HepG2 (cell line): ENCODE results near the gene ATXN7L3B. TPM values are rescaled to one million over a fixed set of nuclear protein-coding genes. Genes with fewer than 3 reads are reported as not detected.

Experiments used
- AGO2 ChIP-seq: fragments of 200-400 bp; formaldehyde crosslinking; optimal IDR thresholded peaks from 2 replicates; pipeline ENCODE3; 2017; ENCODE audit warnings: mild to moderate bottlenecking, low read depth, low read length, moderate library complexity
- ATAD3A ChIP-seq: sonication (generic); formaldehyde crosslinking; IDR thresholded peaks from 2 replicates; pipeline ENCODE4 v1.4.0; 2020; ENCODE audit warnings: missing genetic modification reagents
- ATRX ChIP-seq: sonication (generic); formaldehyde crosslinking; IDR thresholded peaks from 2 replicates; pipeline ENCODE4 v1.4.0; 2020; ENCODE audit warnings: missing genetic modification reagents, borderline replicate concordance
- CC2D1A ChIP-seq: sonication (generic); formaldehyde crosslinking; IDR thresholded peaks from 2 replicates; pipeline ENCODE4 v1.8.1; 2023; ENCODE audit warnings: mild to moderate bottlenecking, missing genetic modification reagents
- ETV6 ChIP-seq: sonication (generic); formaldehyde crosslinking; conservative IDR thresholded peaks from 2 replicates; pipeline ENCODE4 v1.4.0; 2020; ENCODE audit warnings: missing genetic modification reagents
- GPN1 ChIP-seq: sonication (generic); formaldehyde crosslinking; IDR thresholded peaks from 2 replicates; pipeline ENCODE4 v1.5.1; 2020; ENCODE audit warnings: missing genetic modification reagents, borderline replicate concordance
- KLF12 ChIP-seq: sonication (generic); formaldehyde crosslinking; IDR thresholded peaks from 2 replicates; pipeline ENCODE4 v1.4.0; 2020; ENCODE audit warnings: missing genetic modification reagents, borderline replicate concordance
- PAWR ChIP-seq: sonication (generic); formaldehyde crosslinking; IDR thresholded peaks from 2 replicates; pipeline ENCODE4 v1.4.0; 2020; ENCODE audit warnings: missing genetic modification reagents, mild to moderate bottlenecking, borderline replicate concordance
- PAX8 ChIP-seq: sonication (generic); formaldehyde crosslinking; IDR thresholded peaks from 2 replicates; pipeline ENCODE4 v1.8.0; 2022; ENCODE audit warnings: mild to moderate bottlenecking, missing genetic modification reagents, borderline replicate concordance
- POLR2G ChIP-seq: fragments of 200-400 bp; formaldehyde crosslinking; IDR thresholded peaks from 2 replicates; pipeline ENCODE4 v1.6.1; 2018; ENCODE audit warnings: mild to moderate bottlenecking, low read depth, low read length, moderate library complexity
- ZBTB38 ChIP-seq: sonication (generic); formaldehyde crosslinking; IDR thresholded peaks from 2 replicates; pipeline ENCODE4 v1.5.1; 2020; ENCODE audit warnings: mild to moderate bottlenecking, missing genetic modification reagents
- ZMYM4 ChIP-seq: sonication (generic); formaldehyde crosslinking; IDR thresholded peaks from 2 replicates; pipeline ENCODE4 v1.8.1; 2023; ENCODE audit warnings: mild to moderate bottlenecking, missing genetic modification reagents
- ZNF282 ChIP-seq: fragments of 450-650 bp; IDR thresholded peaks from 2 replicates; pipeline ENCODE4 v1.6.1; 2018; ENCODE audit not compliant: partially characterized antibody
- ZNF569 ChIP-seq: sonication (generic); formaldehyde crosslinking; IDR thresholded peaks from 2 replicates; pipeline ENCODE4 v1.5.0; 2020; ENCODE audit warnings: mild to moderate bottlenecking, missing genetic modification reagents, moderate library complexity, borderline replicate concordance
- ZNF724P ChIP-seq: sonication (generic); formaldehyde crosslinking; IDR thresholded peaks from 2 replicates; pipeline ENCODE4 v1.8.0; 2022; ENCODE audit warnings: missing genetic modification reagents, borderline replicate concordance
- polyA plus RNA-seq, 8 experiments: library from polyadenylated mRNA; depleted of rRNA in 3 of 8; stranded (reverse) in 7 of 8; unstranded in 1 of 8; fragments of >200 nt; fragmentation: Illumina TruSeq in 4 of 8; extraction: Trizol in 4 of 8; gene quantifications; 2 replicates each; pipeline versions ENCODE4 v1.2.1 to v1.2.3, GENCODE V29; 2011 to 2016; ENCODE audit warnings: low read depth in 4 of 8, missing spikeins in 1 of 8, mixed read lengths in 1 of 8; ENCODE audit not compliant: insufficient read depth in 1 of 8
- total RNA-seq, 5 experiments: library from RNA; depleted of rRNA; stranded (reverse); fragments of >200 nt; fragmentation: Illumina TruSeq; extraction: Trizol; gene quantifications; 2 replicates each; pipeline ENCODE4 v1.2.3, GENCODE V29; 2016; ENCODE audit warnings: low read depth in 1 of 5
- TF ChIP-seq, protein P1 (sequence below): IDR thresholded peaks from 2 replicates; pipeline ENCODE4 v1.6.1; 2016; ENCODE audit warnings: low read depth, missing genetic modification reagents, missing compliant biosample characterization
- TF ChIP-seq, protein P2 (sequence below): sonication (generic); formaldehyde crosslinking; IDR thresholded peaks from 2 replicates; pipeline ENCODE4 v1.4.0; 2020; ENCODE audit warnings: missing genetic modification reagents, borderline replicate concordance
- TF ChIP-seq, protein P3 (sequence below): sonication (generic); formaldehyde crosslinking; IDR thresholded peaks from 2 replicates; pipeline ENCODE4 v1.8.1; 2023; ENCODE audit warnings: missing genetic modification reagents, inconsistent platforms, borderline replicate concordance
- TF ChIP-seq, protein P4 (sequence below): sonication (generic); formaldehyde crosslinking; IDR thresholded peaks from 2 replicates; pipeline ENCODE4 v1.8.0; 2022; ENCODE audit warnings: mild to moderate bottlenecking, missing genetic modification reagents, moderate library complexity

The ATXN7L3B gene
- total and polyA plus RNA-seq, 2 of the 13 experiments (the other 11 are each of a cell fraction or from before 2014, with no cell fraction given), result 20.1 to 23.8 TPM

DNA sequence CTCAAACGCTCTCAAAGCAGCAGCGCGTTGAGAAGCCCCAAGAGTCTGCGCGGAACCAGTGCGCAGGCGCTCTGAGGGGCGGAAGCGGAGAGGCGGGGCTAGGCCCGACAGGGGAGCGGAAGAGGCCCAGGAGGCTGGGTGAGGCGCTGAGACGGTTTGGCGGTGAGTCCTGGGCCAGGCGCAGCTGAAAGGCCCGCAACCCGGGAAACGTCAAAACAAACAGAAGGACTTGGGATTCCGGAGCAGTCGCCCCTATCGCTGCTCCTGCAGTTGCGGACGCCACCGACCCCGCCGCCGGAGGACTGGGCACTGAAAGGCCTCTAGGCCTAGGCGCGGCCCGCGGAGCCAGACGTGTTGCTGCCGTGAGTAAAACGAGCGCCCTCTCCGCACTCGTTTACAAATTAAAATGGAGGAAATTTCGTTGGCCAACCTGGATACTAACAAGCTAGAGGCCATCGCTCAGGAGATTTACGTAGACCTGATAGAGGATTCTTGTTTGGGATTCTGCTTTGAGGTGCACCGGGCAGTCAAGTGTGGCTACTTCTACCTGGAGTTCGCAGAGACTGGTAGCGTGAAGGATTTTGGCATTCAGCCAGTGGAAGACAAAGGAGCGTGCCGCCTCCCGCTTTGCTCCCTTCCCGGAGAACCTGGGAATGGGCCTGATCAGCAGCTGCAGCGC lies at the start of gene ATXN7L3B (continued):
- TF ChIP-seq, protein P1, sequence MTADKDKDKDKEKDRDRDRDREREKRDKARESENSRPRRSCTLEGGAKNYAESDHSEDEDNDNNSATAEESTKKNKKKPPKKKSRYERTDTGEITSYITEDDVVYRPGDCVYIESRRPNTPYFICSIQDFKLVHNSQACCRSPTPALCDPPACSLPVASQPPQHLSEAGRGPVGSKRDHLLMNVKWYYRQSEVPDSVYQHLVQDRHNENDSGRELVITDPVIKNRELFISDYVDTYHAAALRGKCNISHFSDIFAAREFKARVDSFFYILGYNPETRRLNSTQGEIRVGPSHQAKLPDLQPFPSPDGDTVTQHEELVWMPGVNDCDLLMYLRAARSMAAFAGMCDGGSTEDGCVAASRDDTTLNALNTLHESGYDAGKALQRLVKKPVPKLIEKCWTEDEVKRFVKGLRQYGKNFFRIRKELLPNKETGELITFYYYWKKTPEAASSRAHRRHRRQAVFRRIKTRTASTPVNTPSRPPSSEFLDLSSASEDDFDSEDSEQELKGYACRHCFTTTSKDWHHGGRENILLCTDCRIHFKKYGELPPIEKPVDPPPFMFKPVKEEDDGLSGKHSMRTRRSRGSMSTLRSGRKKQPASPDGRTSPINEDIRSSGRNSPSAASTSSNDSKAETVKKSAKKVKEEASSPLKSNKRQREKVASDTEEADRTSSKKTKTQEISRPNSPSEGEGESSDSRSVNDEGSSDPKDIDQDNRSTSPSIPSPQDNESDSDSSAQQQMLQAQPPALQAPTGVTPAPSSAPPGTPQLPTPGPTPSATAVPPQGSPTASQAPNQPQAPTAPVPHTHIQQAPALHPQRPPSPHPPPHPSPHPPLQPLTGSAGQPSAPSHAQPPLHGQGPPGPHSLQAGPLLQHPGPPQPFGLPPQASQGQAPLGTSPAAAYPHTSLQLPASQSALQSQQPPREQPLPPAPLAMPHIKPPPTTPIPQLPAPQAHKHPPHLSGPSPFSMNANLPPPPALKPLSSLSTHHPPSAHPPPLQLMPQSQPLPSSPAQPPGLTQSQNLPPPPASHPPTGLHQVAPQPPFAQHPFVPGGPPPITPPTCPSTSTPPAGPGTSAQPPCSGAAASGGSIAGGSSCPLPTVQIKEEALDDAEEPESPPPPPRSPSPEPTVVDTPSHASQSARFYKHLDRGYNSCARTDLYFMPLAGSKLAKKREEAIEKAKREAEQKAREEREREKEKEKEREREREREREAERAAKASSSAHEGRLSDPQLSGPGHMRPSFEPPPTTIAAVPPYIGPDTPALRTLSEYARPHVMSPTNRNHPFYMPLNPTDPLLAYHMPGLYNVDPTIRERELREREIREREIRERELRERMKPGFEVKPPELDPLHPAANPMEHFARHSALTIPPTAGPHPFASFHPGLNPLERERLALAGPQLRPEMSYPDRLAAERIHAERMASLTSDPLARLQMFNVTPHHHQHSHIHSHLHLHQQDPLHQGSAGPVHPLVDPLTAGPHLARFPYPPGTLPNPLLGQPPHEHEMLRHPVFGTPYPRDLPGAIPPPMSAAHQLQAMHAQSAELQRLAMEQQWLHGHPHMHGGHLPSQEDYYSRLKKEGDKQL (CRISPR knock-in tag), result no peak
- TF ChIP-seq AGO2 (peak; percentile 57), POLR2G (peak; percentile 88), GPN1 (no peak), CC2D1A (CRISPR knock-in tag) (no peak), ATRX (no peak), PAWR (CRISPR knock-in tag) (no peak; the same call in 1 of the 2 replicates), ZMYM4 (peak; percentile 84), ZNF282 (no peak), ATAD3A (0 out of 2 replicates have a peak, but pooled peaks have one; percentile 43), KLF12 (CRISPR knock-in tag) (0 out of 2 replicates have a peak, but pooled peaks have one; percentile 30), ZNF569 (CRISPR knock-in tag) (no peak), ZBTB38 (CRISPR knock-in tag) (peak; percentile 52; the same call in 1 of the 2 replicates), PAX8 (no peak), ZNF724P (CRISPR knock-in tag) (no peak; the same call in 1 of the 2 replicates), ETV6 (CRISPR knock-in tag) (0 out of 2 replicates have a peak, but pooled peaks have one; percentile 34)
- TF ChIP-seq, protein P2, sequence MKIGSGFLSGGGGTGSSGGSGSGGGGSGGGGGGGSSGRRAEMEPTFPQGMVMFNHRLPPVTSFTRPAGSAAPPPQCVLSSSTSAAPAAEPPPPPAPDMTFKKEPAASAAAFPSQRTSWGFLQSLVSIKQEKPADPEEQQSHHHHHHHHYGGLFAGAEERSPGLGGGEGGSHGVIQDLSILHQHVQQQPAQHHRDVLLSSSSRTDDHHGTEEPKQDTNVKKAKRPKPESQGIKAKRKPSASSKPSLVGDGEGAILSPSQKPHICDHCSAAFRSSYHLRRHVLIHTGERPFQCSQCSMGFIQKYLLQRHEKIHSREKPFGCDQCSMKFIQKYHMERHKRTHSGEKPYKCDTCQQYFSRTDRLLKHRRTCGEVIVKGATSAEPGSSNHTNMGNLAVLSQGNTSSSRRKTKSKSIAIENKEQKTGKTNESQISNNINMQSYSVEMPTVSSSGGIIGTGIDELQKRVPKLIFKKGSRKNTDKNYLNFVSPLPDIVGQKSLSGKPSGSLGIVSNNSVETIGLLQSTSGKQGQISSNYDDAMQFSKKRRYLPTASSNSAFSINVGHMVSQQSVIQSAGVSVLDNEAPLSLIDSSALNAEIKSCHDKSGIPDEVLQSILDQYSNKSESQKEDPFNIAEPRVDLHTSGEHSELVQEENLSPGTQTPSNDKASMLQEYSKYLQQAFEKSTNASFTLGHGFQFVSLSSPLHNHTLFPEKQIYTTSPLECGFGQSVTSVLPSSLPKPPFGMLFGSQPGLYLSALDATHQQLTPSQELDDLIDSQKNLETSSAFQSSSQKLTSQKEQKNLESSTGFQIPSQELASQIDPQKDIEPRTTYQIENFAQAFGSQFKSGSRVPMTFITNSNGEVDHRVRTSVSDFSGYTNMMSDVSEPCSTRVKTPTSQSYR (CRISPR knock-in tag), result no peak
- TF ChIP-seq, protein P3, sequence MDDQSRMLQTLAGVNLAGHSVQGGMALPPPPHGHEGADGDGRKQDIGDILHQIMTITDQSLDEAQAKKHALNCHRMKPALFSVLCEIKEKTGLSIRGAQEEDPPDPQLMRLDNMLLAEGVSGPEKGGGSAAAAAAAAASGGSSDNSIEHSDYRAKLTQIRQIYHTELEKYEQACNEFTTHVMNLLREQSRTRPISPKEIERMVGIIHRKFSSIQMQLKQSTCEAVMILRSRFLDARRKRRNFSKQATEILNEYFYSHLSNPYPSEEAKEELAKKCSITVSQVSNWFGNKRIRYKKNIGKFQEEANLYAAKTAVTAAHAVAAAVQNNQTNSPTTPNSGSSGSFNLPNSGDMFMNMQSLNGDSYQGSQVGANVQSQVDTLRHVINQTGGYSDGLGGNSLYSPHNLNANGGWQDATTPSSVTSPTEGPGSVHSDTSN (CRISPR knock-in tag), result no peak
- TF ChIP-seq, protein P4, sequence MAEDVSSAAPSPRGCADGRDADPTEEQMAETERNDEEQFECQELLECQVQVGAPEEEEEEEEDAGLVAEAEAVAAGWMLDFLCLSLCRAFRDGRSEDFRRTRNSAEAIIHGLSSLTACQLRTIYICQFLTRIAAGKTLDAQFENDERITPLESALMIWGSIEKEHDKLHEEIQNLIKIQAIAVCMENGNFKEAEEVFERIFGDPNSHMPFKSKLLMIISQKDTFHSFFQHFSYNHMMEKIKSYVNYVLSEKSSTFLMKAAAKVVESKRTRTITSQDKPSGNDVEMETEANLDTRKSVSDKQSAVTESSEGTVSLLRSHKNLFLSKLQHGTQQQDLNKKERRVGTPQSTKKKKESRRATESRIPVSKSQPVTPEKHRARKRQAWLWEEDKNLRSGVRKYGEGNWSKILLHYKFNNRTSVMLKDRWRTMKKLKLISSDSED (CRISPR knock-in tag), result no peak
